Kidney capillary endothelial cell (primary cell): Measurements from ENCODE around the gene TNRC6A.
"Not testable (repeated sequence)": the region's sequence is repeated elsewhere in the genome, so short reads cannot be mapped to it uniquely, and the experiment has no call there.

ENCODE experiments used
- DNase-seq: peaks from one replicate; pipeline ENCODE4 v3.0.0-alpha.2; 2018; ENCODE audit warnings: low spot score

TNRC6A gene

GRCh38 chr16:24845726-24846547 is 116.5 kb downstream of the TNRC6A start, which contains the start of gene SLC5A11:
SLC5A11 (plus strand) TSS chr16:24845963; CDS start chr16:24858644, 12,681 bp downstream.
- DNase-seq = no peak

DNA sequence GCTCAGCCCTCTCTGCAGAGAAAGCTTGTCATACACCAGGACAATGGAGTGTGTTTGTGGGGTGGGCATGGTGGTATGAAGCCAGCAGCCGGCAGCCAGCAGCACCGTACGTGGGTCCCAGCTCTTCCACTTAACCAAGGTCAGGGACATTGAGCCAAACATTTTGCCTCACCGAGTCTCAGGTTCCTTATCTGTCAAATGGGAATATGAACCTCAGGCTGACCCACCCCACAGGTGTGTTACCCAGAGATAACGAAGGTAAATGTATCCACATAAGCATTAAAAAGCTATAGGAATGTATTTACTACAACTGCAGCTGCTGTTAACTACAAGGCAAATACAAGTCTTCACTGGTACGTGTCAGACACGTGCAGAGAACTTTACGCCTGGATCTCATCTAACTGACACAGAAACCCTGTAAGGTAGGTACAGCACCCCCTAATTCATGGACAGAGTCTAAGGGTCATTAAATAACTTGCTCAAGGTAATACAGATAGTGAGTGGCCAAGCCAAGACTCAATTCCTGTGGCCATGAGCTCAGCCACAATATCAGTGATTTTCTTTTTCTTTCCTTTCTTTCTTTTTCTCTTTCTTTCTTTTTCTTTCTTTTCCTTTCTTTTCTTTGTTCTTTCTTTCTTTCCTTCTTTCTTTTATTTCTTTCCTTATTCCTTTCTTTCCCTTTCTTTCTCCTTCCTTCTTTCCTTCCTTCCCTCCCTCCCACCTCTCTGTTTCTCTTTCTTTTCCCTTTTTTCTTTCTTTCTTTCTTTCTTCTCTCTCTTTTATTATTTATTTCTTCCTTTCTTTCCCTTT is 117.3 kb downstream of the TNRC6A start:
- no peak for DNase-seq

DNA sequence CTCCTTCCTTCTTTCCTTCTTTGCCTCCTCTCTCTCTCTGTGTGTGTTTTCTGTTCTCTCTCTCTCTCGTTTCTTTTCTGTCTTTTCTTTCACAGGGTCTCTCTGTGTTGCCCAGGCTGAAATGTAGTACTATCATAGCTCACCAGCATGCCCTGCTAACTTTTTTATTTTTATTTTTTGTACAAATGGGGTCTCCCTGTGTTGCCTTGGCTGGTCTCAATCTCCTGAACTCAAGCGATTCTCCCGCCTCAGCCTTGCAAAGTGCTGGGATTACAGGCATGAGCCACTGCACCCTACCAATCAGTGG is 117.9 kb downstream of the TNRC6A start:
- DNase-seq = no peak

DNA sequence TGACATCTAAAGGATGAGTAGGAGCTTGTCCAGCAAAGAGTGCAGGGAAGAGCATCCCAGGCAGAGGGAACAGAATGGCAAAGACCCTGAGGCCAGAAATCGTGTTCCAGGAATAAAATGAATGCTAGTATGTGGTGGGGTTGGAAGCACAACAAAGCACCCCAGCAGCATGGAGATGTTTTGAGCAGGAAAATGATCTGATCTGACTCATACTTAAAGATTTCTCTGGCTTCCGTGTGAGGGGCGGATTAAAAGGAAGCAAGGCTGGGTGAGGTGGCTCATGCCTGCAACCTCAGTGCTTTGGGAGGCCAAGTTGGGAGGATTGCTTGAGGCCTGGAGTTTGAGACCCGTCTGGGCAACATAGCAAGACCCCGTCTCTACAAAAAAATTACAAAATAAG is 118.6 kb downstream of the TNRC6A start:
- DNase-seq = peak; percentile 69

- DNase-seq = no peak
Measured at GRCh38 chr16:24849641-24850040, 120.2 kb downstream of the TNRC6A start.

DNA sequence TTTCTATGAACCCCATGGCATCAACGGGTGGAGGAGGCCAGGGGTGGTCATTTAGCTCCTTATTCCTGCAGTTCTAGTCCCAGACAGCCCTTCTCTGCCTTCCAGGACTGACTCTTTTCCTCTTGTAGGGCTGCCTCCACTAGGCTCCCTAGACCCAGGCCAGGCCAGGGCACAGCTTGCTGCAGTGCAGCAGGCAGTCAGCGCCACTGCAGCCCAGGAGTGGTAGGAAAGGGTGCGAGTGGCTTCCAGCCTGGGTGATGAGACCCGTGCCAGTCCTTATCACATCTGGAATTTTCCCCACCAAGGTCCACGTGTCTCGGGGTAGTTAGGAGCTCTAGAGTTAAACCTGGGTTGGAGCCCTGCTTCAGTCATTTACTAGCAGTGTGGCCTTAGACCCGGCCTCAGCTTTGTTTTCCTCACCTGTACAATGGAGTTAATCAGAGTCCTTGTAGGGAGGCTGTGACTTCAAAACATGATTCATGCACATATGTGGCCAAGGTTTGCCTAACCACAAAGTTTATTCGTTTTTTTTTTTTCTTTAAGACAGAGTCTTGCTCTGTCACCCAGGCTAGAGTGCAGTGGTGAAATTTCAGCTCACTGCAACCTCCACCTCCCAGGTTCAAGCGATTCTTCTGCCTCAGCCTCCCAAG is 121.0 kb downstream of the TNRC6A start:
- DNase-seq = no peak

DNA sequence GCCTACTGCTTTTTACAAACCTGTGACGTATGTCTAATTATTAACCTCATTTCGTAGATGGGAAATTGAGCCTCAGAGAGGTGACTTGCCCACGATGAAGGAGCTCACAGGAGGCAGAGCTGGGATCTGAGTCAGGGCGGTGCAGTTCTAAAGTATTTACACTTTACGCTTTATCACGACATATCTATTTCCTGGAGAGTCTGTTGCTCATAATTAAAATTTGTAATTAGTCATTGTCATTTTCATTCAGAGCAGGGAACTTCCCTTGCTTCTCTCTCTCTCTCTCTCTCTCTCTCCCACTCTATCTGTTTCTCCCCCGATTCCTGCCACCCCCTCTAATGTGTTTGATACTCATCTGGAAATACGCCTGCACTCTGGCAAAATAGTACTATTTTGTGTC is 122.2 kb downstream of the TNRC6A start:
- no peak for DNase-seq

DNA sequence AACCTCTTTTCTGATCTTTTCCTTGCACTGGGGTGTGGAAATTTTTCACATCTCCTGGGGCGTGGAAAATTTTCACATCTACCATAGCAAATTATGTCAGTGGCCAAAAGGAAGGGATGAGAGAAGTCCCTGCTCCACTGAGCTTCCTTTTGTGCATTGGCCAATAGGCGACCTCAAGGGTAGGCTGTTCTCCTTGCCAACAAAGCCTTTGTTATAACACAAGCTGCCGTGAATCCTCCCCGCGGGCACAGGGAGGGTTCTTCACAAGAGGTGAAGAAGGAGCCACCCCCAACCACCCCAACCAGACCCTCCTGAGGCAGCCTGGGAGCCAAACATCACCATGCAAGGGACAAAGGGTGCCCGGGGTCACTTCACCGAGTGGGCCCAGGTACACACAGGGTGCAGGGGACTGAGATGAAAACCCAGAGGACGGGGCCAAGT is 122.8 kb downstream of the TNRC6A start:
- DNase-seq = no peak

DNA sequence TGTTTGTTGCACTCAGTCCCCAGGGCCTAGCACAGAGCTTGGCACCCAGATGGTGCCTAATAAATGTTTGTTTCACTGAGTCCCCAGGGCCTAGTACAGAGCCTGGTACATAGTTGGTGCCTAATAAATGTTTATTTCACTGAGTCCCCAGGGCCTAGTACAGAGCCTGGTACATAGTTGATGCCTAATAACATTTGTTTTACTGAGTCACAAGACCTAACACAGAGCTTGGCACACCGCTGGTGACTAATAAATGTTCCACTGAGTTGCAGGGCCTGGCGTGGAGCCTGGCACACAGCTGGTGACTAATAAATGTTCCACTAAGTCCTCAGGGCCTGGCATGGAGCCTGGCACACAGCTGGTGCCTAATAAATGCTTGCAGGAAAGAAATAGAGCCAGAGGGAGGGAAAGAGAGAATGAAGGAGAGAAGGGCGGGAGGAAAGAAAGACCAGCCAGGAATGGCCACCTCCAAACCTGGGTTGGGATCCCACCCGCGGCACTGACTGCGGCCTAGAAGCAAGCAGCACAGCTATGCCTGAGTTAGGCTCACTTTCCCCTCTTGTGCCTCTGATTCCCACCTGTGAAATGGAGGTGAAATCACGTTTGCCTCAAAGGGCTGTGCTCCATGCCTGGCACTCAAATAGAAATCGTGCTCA is 123.8 kb downstream of the TNRC6A start:
- DNase-seq = no peak

- no peak for DNase-seq
Measured at GRCh38 chr16:24853830-24854229, 124.4 kb downstream of the TNRC6A start.

DNA sequence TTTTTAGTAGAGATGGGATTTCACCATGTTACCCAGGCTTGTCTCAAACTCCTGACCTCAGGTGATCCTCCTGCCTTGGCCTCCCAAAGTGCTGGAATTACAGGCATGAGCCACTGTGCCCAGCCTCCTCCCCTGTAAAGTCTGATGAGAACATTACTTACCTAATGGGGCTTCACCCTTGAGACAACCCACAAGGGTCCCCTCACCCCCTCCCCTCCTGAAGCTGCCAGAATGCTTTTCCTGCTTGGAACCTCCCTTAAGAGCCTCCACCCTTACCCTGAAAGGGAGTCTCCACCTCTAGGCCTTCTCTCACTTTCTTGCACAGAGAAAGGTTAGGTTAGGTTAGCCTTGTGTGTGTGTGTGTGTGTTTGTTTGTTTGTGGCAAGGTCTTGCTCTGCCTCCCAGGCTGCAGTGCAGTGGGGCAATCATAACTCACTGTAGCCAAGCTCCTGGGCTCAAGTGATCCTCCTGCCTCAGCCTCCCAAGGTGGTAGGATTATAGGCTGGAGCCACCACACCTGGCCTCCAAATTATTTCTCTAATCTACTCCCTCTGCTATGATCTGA is 125.2 kb downstream of the TNRC6A start:
- DNase-seq = no peak

DNA sequence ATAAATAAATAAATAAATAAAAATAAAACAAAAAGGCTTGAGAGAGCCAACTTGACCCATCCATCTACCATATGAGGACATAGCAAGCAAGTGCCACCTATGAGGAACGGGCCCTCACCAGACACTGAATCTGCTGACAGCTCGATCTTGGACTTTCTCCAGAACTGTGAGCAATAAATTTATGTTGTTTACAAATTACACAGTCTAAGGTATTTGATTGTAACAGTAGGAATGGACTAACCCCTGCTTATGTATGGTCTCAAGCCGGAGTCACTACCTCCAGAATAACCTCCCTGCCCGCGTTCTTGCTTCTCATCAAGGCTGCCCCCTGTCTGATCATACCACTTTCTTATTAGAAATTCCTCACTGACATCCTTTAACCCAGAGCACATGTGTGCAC is 126.2 kb downstream of the TNRC6A start:
- DNase-seq = no peak

- DNase-seq = not testable (repeated sequence)
Measured at GRCh38 chr16:24856871-24857270, 127.4 kb downstream of the TNRC6A start.

- peak; percentile 46 for DNase-seq
Measured at GRCh38 chr16:24858219-24859041, 129.0 kb downstream of the TNRC6A start.

- no peak for DNase-seq
Measured at GRCh38 chr16:24861461-24861860, 132.0 kb downstream of the TNRC6A start.

DNA sequence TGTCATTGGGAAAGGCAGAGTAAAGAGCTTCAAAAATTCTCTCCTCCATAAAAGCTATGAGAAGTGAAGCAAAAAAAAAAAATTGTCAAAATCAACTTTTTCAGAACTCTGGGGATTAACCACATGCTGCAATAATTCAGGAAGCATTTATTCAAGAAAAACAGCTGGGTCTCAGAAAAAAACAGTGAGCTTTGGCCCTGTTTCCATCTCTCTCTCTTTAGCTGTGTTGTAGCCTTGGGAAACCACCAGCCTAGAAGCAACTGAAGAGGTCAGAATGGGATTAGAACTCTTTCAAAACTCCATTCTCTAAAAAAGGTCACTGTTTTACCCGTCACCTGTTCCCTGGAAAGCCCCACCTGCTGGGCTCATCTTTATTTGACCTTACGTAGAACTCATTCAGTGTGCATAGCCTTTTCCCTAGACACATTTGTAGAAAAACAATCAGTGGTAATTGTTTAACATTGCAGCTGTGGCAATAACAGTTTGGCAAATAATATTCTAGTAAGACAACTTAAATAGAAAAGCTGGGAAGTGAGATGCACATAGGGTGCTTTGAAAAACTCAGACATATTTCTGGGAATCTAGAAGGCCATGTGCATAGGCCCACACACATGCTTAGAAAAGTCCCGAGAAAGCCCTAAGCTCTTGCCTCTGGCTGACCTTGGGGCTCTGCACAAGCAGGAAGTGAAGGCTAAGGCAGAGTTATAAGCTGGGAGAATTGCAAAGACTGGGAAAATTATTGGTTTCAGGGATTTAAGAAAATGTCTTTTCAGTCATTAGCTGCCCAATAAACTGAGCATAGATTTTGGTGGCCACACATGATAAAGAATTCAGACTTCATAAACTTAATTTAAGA is 134.4 kb downstream of the TNRC6A start:
- DNase-seq = no peak

- no peak for DNase-seq
Measured at GRCh38 chr16:24869033-24869432, 139.6 kb downstream of the TNRC6A start.

DNA sequence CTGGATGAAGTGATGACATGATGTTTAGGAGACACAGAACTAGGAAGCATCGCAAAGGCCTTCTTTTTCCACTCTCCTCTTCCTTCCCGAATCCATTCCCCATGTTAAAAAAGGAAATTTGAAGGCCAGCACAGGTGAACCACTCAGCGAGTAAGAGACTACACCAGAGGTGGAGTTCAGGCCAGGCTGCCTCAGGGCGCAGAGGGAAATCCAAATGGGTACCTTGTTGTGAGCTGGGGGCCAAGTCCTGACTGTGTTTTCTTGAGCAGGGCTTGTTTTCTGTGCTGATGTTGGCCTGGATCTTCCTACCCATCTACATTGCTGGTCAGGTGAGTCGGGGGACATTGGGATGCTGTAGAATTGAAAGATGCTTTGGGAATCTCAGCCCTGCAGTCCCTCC is 142.4 kb downstream of the TNRC6A start:
- no peak for DNase-seq

- no peak for DNase-seq
Measured at GRCh38 chr16:24873028-24873427, 143.6 kb downstream of the TNRC6A start.

DNA sequence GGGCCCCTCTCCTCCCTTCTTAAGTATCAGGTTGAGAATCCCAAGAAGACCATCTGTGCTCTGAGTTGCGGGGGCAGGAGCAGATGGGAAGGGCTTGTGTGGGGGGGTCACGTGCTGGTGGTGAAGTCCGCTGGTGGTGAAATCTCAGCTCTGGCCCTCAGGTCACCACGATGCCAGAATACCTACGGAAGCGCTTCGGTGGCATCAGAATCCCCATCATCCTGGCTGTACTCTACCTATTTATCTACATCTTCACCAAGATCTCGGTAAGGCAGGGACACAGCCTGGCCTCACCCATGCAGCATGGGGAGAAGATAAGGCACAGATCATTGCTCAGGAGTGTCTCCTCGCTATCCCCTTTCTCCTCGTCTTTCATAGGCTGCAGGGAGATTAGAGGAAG is 146.0 kb downstream of the TNRC6A start:
- DNase-seq = no peak
